Heart left ventricle (tissue), 16 donors: ENCODE results near the gene HCAR3. TPM values are rescaled to one million over a fixed set of nuclear protein-coding genes. Genes with fewer than 3 reads are reported as not detected.
A peak's percentile ranks its signal among the peaks of the same experiment; 100 is the strongest.
"Not testable (repeated sequence)": the region's sequence is repeated elsewhere in the genome, so short reads cannot be mapped to it uniquely, and the experiment has no call there.

Experiments
- ATAC-seq, 4 donors: fragments of 200-7000 bp; cut with Tn5 transposase; one replicate each; pipeline ENCODE4 v1.9.1; 2020 to 2022; ENCODE audit warnings: moderate library complexity in 4 of 4, mild to moderate bottlenecking in 3 of 4, moderate number of reproducible peaks in 1 of 4
- DNase-seq, 5 donors: peaks; one replicate each; pipeline ENCODE4 v3.0.0-alpha.2; 2020
- H3K27ac ChIP-seq, 12 donors: fragments of 200-600 bp; sonication (generic) in 4 of 12; one replicate each; pipeline versions ENCODE4 v1.5.0 to v1.8.0; 2016 to 2022; ENCODE audit warnings: mild to moderate bottlenecking in 2 of 12
- H3K27me3 ChIP-seq, 9 donors: fragments of 200-600 bp; sonication (generic) in 2 of 9; one replicate each; pipeline versions ENCODE4 v1.5.1 to v1.8.0; 2016 to 2022; ENCODE audit warnings: mild to moderate bottlenecking in 3 of 9
- H3K36me3 ChIP-seq, 9 donors: fragments of 200-600 bp; sonication (generic) in 2 of 9; one replicate each; pipeline versions ENCODE4 v1.5.0 to v1.8.0; 2018 to 2022; ENCODE audit warnings: mild to moderate bottlenecking in 2 of 9
- H3K4me1 ChIP-seq, 12 donors: fragments of 200-600 bp; sonication (generic) in 4 of 12; one replicate each; pipeline versions ENCODE4 v1.5.0 to v1.8.0; 2016 to 2022; ENCODE audit warnings: mild to moderate bottlenecking in 3 of 12
- H3K4me3 ChIP-seq, 12 donors: fragments of 200-600 bp; sonication (generic) in 4 of 12; one replicate each; pipeline versions ENCODE4 v1.5.0 to v1.8.0; 2017 to 2022; ENCODE audit warnings: mild to moderate bottlenecking in 9 of 12, moderate library complexity in 4 of 12
- H3K9me3 ChIP-seq, 12 donors: fragments of 200-600 bp; sonication (generic) in 4 of 12; one replicate each; pipeline versions ENCODE4 v1.5.0 to v1.8.0; 2016 to 2022; ENCODE audit warnings: mild to moderate bottlenecking in 1 of 12
- POLR2A ChIP-seq, 2 donors: fragments of 450-650 bp; IDR thresholded peaks; one replicate each; pipeline ENCODE4 v1.6.1; 2017; ENCODE audit warnings: antibody characterized with exemption in 2 of 2, mild to moderate bottlenecking in 2 of 2, moderate library complexity in 2 of 2
- WGBS, 4 donors: extraction: QIAGEN DNeasy Blood & Tissue Kit in 2 of 4; methylation state at CpG; one replicate each; pipeline versions ENCODE4 v1.1.5 to v1.1.7; 2013 to 2018; 5-methylcytosine and 5-hydroxymethylcytosine counted together
- intact Hi-C, 10 donors: fragments of 100-400 bp; cut with DNase I; formaldehyde crosslinking; loops; one replicate each; pipeline versions ENCODE4 v1.11.1 to v1.14.2; 2022
- long read RNA-seq, 3 donors: library from polyadenylated mRNA; unstranded; transcript quantifications; one replicate each; pipeline ENCODE4 v2.0.0, GENCODE V29; 2020 to 2021
- polyA plus RNA-seq, 2 donors: library from polyadenylated mRNA; stranded (reverse); fragments of 200-250 nt; gene quantifications; one replicate each; pipeline ENCODE4 v1.2.3, GENCODE V29; 2013
- total RNA-seq, 9 donors: library from RNA; depleted of rRNA in 2 of 9; stranded (reverse); fragments of >200 nt in 2 of 9; fragmentation: NEBNext Ultra II Directional in 3 of 9; extraction: Animal tissue kit (Norgen Biotek cat#: 25700) in 3 of 9; gene quantifications; one replicate each; pipeline versions ENCODE4 v1.1.0 to v1.2.4, GENCODE V29; 2016 to 2023
- TF ChIP-seq, protein P1 (sequence below), 12 donors: fragments of 200-600 bp; sonication (generic) in 4 of 12; IDR thresholded peaks; one replicate each; pipeline versions ENCODE4 v1.5.0 to v1.8.0; 2018 to 2022; ENCODE audit warnings: antibody characterized with exemption in 12 of 12, mild to moderate bottlenecking in 5 of 12
- donor health status: ischemic (EF 13 %, LVEDD 7.1; RV severe dilation, severe dysfunction).
- donor health status: healthy with polysubstance abuse.
- donor health status: DM: no; HTN: yes; CAD: no.
- donor health status: DM: no; HTN: no; CAD: no.
- donor health status: ischemic (EF 25% LVEDD 6.9; RV normal size, moderate dysfunction).
- donor health status: ischemic (EF 25% LVEDD 5.7; RV mildly dilated, moderate dysfunction).
- donor health status: healthy.
- donor health status: DM: yes; HTN: yes; CAD: no.
- donor health status: ischemic (EF 35%, LVEDD 5.7; RV mildly dilated, moderate dysfunction).
- donor health status: nonischemic (EF 11% LVEDD 7.7; RV severe dilation, severe dysfunction).
- donor health status: DM: yes; HTN: yes; CAD: no.
- donor health status: PGD.
- donor health status: ischemic (EF 29% LVEDD 5.4; RV normal size, mild dysfunction).
- donor health status: nonischemic (EF 23%, LVEDD 6.1; RV moderate dilation, normal function).

The HCAR3 gene
- total RNA-seq (1 to 10 TPM in 1 of 9 donors, under 1 TPM in 4, not detected in 4; 0.10 to 1.1 (median 0.36) TPM), polyA plus RNA-seq (under 1 TPM in 1 of 2 donors, not detected in 1; 0.11 TPM)
- long read RNA-seq, donor 1 = 0 reads
- long read RNA-seq, donor 2 = 0 reads
- long read RNA-seq, donor 3 = 0 reads

DNA sequence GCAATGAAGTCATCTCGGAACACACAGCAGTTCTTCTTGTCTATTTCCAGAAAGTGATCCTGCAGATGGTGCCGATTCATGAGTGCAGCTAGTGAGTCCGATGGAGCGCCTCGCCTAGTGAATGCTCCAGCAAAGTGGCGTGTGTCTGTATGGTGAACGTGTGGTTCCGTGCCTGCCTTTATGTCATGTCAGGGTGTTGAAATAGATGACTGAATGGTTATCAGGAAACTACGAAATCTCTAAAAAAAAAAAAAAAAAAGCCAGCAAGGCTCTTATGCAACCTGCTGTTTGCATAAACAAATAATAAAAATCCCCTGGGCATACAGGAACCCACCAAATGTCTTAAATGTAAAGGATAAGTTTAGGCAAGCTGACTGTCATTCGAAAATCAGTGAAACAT lies at the start of gene HCAR3:
TSS of gene HCAR3 (minus strand) at position 154 of the 400 bp plus-strand sequence. CDS start at position 80, 74 bp downstream.
- H3K27me3 ChIP-seq, intact Hi-C loops, H3K4me1 ChIP-seq, H3K27ac ChIP-seq, DNase-seq, H3K4me3 ChIP-seq, H3K36me3 ChIP-seq, ATAC-seq, H3K9me3 ChIP-seq: not testable (repeated sequence)
- WGBS, 4 donors = 77 to 86% (median 83%) methylated on average over 9 to 10 of the region's 10 CpGs

DNA sequence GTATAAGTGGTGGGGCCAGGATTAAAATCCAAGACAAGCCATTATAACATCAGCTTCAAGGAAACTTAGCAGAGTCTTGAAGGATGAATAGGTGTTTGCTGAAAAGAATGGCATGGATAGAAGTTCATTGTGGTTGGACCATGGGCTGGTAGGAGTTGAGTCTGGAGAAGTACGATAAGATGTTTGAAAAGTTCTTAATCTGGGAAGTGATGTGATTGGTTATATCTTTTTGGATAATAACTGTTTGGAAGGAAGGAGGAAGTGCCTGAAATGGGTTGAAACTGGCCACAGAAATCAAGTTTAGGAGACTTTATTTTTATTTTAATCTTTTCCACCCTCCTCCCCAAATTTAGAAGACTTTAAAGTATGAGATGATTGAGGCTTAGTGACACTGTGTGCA lies 41.0 kb upstream of the HCAR3 start:
- H3K9me3 ChIP-seq = no peaks in the 10 kb centered on the region
- WGBS, 4 donors = 85 to 93% (median 89%) methylated on average over 1 of the region's 1 CpG
- H3K27ac ChIP-seq = no peak overlapping the region
- H3K4me3 ChIP-seq = no peak overlapping the region
- no peak for ATAC-seq
- intact Hi-C loops = loop anchor here in 2 of 10 donors (10.0 kb wide), 2 partner anchors 233 to 533 kb away; partner anchors contain the start of genes DIABLO (in 1 of the 2), KNTC1 (in 1 of the 2) and RSRC2 (in 1 of the 2)
- TF ChIP-seq, protein P1, sequence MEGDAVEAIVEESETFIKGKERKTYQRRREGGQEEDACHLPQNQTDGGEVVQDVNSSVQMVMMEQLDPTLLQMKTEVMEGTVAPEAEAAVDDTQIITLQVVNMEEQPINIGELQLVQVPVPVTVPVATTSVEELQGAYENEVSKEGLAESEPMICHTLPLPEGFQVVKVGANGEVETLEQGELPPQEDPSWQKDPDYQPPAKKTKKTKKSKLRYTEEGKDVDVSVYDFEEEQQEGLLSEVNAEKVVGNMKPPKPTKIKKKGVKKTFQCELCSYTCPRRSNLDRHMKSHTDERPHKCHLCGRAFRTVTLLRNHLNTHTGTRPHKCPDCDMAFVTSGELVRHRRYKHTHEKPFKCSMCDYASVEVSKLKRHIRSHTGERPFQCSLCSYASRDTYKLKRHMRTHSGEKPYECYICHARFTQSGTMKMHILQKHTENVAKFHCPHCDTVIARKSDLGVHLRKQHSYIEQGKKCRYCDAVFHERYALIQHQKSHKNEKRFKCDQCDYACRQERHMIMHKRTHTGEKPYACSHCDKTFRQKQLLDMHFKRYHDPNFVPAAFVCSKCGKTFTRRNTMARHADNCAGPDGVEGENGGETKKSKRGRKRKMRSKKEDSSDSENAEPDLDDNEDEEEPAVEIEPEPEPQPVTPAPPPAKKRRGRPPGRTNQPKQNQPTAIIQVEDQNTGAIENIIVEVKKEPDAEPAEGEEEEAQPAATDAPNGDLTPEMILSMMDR (IDR thresholded peaks at IDR 0.05) = no peak
- no peak for TF ChIP-seq POLR2A (IDR thresholded peaks at IDR 0.05)
- H3K27me3 ChIP-seq = no peaks in the 10 kb centered on the region
- H3K36me3 ChIP-seq = peaks cover 0 to 87% (median 76%) of the 10 kb centered on the region in 9 donors
- no peak for DNase-seq
- peaks cover 0 to 16% (median 8%) of the 10 kb centered on the region in 12 donors for H3K4me1 ChIP-seq

DNA sequence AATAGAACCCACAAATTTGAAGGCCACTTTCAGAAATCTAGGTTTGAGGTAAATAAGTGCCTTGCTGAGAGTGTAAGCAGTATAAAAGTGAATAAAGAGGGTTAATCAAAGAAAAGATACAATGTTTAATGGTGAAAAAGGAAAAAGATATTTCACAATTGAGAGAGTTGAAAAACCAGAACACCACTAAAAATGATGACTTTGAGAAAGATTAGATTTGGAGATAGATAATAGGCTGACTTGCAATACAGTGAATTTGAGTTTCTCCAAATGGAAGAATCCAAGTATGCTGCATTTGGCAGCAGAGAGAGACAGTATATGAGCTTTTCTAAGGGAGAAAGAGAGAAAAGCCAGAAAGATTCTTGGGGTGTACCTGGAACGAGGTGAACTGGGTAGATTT lies 38.2 kb upstream of the HCAR3 start:
- peaks cover 0 to 61% (median 55%) of the 10 kb centered on the region in 9 donors for H3K36me3 ChIP-seq
- H3K9me3 ChIP-seq = no peaks in the 10 kb centered on the region
- TF ChIP-seq POLR2A (IDR thresholded peaks at IDR 0.05) = no peak
- intact Hi-C loops = loop anchor here in 8 of 10 donors (5.0 to 10.0 kb wide), 6 partner anchors 117 to 530 kb away; partner anchors contain the start of genes KNTC1 (in 2 of the 8), RSRC2 (in 2 of the 8), DIABLO (in 1 of the 8) and ZCCHC8 (in 1 of the 8)
- peaks cover 0 to 19% (median 8%) of the 10 kb centered on the region in 12 donors for H3K4me1 ChIP-seq
- no peak for DNase-seq
- no peak overlapping the region for H3K27ac ChIP-seq
- ATAC-seq = no peak
- 39 to 97% (median 94%) methylated on average over 1 of the region's 1 CpG for WGBS, 4 donors
- H3K27me3 ChIP-seq = no peaks in the 10 kb centered on the region
- no peak overlapping the region for H3K4me3 ChIP-seq

DNA sequence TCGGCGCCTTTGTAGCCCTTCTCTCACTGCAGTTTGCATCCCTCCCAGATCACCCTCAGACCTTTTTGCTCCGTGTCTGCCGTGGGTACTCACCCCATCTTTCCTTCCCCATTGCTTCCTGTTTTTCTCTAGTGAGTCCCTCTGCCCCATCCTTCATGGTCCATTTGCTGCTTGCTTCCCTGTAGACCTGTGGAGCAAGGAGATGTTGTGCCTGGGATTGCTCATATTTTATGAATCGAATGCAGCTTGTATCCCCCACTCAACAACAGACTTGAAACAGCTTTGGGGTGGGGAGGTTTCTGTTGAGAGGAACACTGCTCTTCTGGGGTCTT lies 36.7 kb upstream of the HCAR3 start:
- WGBS, 4 donors = 6 to 13% (median 9%) methylated on average over 5 of the region's 5 CpGs
- TF ChIP-seq POLR2A (IDR thresholded peaks at IDR 0.05) = no peak
- TF ChIP-seq, protein P1 (IDR thresholded peaks at IDR 0.05) = no peak
- Histone ChIP-seq H3K9me3 (no peaks in the 10 kb centered on the region), H3K27me3 (no peaks in the 10 kb centered on the region), H3K4me3 (peak overlapping the region; percentile 65 to 99 (median 87)), H3K4me1 (peaks cover 0 to 19% (median 8%) of the 10 kb centered on the region in 12 donors), H3K27ac (peak overlapping the region in 8 of 12 donors; percentile 78 to 95 (median 86)), H3K36me3 (peaks cover 0 to 46% (median 40%) of the 10 kb centered on the region in 9 donors)
- DNase-seq = no peak
- no peak for ATAC-seq
- intact Hi-C loops = loop anchor here (2.0 to 10.0 kb wide), 9 partner anchors 114 to 528 kb away; partner anchors contain the start of genes KNTC1 (in 2 of the 10), RSRC2 (in 2 of the 10), DIABLO (in 1 of the 10) and ZCCHC8 (in 1 of the 10)
